ENCODE results near the gene STON1. TPM values are rescaled to one million over a fixed set of nuclear protein-coding genes. Genes with fewer than 3 reads are reported as not detected.

STON1 gene
- total and polyA plus RNA-seq, 2 of the 4 experiments (the other 2 are of a cell fraction): 4.0 to 5.7 TPM

- in situ Hi-C loops (cut with MboI; ENCODE audit: low sequenced_read_pairs) (no loop called here), dilution Hi-C loops (cut with HindIII; ENCODE audit: low sequenced_read_pairs, unreplicated experiment) (no loop called here), intact Hi-C loops (cut with micrococcal nuclease) (no loop called here)
- Histone ChIP-seq H4K5ac (ENCODE audit: low read depth, low read length) (no peak overlapping the region), H2BK120ac (ENCODE audit: low read depth, low read length) (no peak overlapping the region), H3K27me3 (ENCODE audit: control insufficient read depth, insufficient read depth, low read length) (peaks cover 2% of the 10 kb centered on the region; the same call in 1 of the 2 replicates), H2AK5ac (ENCODE audit: low read depth, low read length) (no peak overlapping the region), H3K4me1 (ENCODE audit: control insufficient read depth, insufficient read depth, low read length) (peaks cover 10% of the 10 kb centered on the region), H2BK20ac (ENCODE audit: low read depth, low read length) (no peak overlapping the region), H3K27ac (ENCODE audit: insufficient read depth, low read length) (no peak overlapping the region), H3K18ac (ENCODE audit: low read depth, low read length) (no peak overlapping the region), H3K4me3 (ENCODE audit: insufficient read depth, low read depth, low read length) (no peak overlapping the region), H3K4me2 (ENCODE audit: low read depth, low read length) (no peak overlapping the region), H3K9me3 (ENCODE audit: control insufficient read depth, insufficient read depth, low read length) (no peaks in the 10 kb centered on the region), H3K79me1 (ENCODE audit: low read depth in 1 of 2, low read length in 2 of 2) (peaks cover 0 to 12% of the 10 kb centered on the region in 2 experiments; a peak in 2 of 4 replicates), H4K20me1 (ENCODE audit: insufficient read depth, low read length) (peaks cover under 1% of the 10 kb centered on the region; the same call in 1 of the 2 replicates), H4K8ac (ENCODE audit: low read depth in 2 of 2, low read length in 2 of 2) (no peak overlapping the region), H2AFZ (replicated peaks; ENCODE audit: low read length, poor library complexity) (no peak overlapping the region), H2BK5ac (ENCODE audit: low read depth, low read length, poor library complexity, severe bottlenecking) (no peak overlapping the region), H3K23ac (ENCODE audit: low read depth, low read length) (peak overlapping the region; percentile 14; the same call in 1 of the 2 replicates), H3K14ac (replicated peaks; ENCODE audit: low read depth, low read length) (0 out of 2 replicates have a peak overlapping the region, but pooled peaks have one; percentile 15), H3K4ac (ENCODE audit: low read depth, low read length) (no peak overlapping the region), H2AK9ac (replicated peaks; ENCODE audit: low read depth, low read length, poor library complexity) (no peak overlapping the region), H2BK15ac (ENCODE audit: low read depth, low read length) (no peak overlapping the region), H3K36me3 (ENCODE audit: control insufficient read depth, insufficient read depth, low read length) (no peaks in the 10 kb centered on the region), H3K9ac (ENCODE audit: low read depth, low read length) (no peak overlapping the region), H3K56ac (ENCODE audit: extremely low read depth, insufficient read depth, low read length) (no peak overlapping the region), H4K91ac (ENCODE audit: insufficient read depth, low read depth, low read length) (no peak overlapping the region), H3K9me1 (ENCODE audit: insufficient read depth, low read length) (peaks cover 10% of the 10 kb centered on the region)
- no TSS peak for BruUV-seq (replicated peaks)
- ATAC-seq (ENCODE audit: low read depth) (no peak), DNase-seq (peak; percentile 58)
- ChIA-PET POLR2A (ENCODE audit: unreplicated experiment) (no interaction called here), CTCF (interaction anchor here (0.8 kb wide), 1 partner anchor 16 kb away, joined by 3 read pairs; no protein-coding TSS in a partner anchor)
- TF ChIP-seq MXI1 (IDR thresholded peaks at IDR 0.05; ENCODE audit: borderline replicate concordance, low read depth, low read length) (no peak), BHLHE40 (IDR thresholded peaks at IDR 0.05; ENCODE audit: low read depth, low read length) (no peak), NFE2L2 (IDR thresholded peaks at IDR 0.05; ENCODE audit: low read depth, low read length) (no peak), CTCF (conservative IDR thresholded peaks at IDR 0.05; ENCODE audit: low read depth, low read length) (no peak), RAD21 (IDR thresholded peaks at IDR 0.05; ENCODE audit: low read length) (no peak), SMC3 (IDR thresholded peaks at IDR 0.05; ENCODE audit: low read depth, low read length) (no peak), RFX5 (IDR thresholded peaks at IDR 0.05; ENCODE audit: low read depth, low read length) (no peak), CEBPB (IDR thresholded peaks at IDR 0.05; ENCODE audit: low read depth, low read length) (no peak)
- WGBS, 2 experiments (ENCODE audit: extremely low coverage in 2 of 2, insufficient read length in 1 of 2): 0% methylated on average over 1 of the region's 2 CpGs; no CpG with 5 or more reads in 1 of the 2 experiments
Measured at GRCh38 chr2:48527226-48527885, 2.6 kb upstream of the STON1 start.
